LNCaP clone FGC (cell line): Measurements from ENCODE around the gene SULT2A1.
A peak's percentile ranks its signal among the peaks of the same experiment; 100 is the strongest.
"Not testable (repeated sequence)": the region's sequence is repeated elsewhere in the genome, so short reads cannot be mapped to it uniquely, and the experiment has no call there.

ENCODE experiments used
- DNase-seq: peaks from one replicate; pipeline ENCODE4 v3.0.0-alpha.2; 2011; ENCODE audit warnings: low read depth
- H3K4me3 ChIP-seq: 2 replicates; pipeline ENCODE4 v1.5.1; 2011; ENCODE audit warnings: mild to moderate bottlenecking, low read depth, low read length, control low read depth
- CTCF ChIP-seq: IDR thresholded peaks from 2 replicates; pipeline ENCODE4 v1.5.1; 2012; ENCODE audit warnings: mild to moderate bottlenecking; ENCODE audit not compliant: control insufficient read depth, insufficient read depth; ENCODE audit errors: extremely low read depth

SULT2A1 gene

GRCh38 chr19:47882890-47883289, 3.2 kb downstream of the SULT2A1 start:
- no peak for TF ChIP-seq CTCF
- no peak overlapping the region for H3K4me3 ChIP-seq
- no peak for DNase-seq

DNA sequence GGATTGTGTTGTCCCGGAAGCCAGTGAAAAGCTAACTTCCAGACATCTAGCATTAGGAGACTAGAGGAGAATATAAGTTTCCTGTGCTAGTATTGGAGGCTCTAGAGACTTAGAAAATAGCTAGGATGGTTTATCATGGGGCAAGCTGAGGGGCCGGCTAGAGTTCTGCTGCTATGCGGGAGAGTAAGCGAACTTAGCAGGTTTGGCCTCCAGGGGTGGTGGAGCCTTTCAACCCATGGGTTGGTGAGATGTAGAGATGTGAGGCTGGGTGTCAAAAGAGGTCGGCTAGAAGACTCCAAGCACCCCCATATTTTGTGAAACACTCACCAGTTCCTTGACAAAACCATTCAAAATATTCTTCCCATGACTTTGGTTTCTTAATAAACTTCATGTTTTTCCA, 4.4 kb downstream of the SULT2A1 start:
- no peak for TF ChIP-seq CTCF
- no peak for DNase-seq
- no peak overlapping the region for H3K4me3 ChIP-seq

GRCh38 chr19:47879385-47879784, 6.7 kb downstream of the SULT2A1 start:
- not testable (repeated sequence) for DNase-seq, H3K4me3 ChIP-seq

DNA sequence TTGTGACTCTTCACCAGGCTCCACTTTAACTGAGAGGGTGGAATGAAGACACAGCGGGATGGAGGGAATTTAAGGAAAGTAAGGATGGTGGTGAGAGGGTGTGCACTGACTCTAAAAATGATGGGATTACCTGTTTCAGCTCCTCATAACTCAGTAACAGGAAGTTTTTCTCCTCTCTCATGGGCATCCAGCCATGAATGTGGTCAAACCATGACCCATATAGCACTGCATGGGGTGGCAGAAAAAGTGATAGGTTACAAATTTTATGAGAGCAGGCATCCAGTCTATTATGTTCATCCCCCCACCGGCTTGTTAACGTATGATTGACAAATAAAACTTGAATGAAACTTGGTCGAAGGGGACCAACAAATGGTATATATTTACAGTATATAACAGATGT, 7.2 kb downstream of the SULT2A1 start:
- no peak for TF ChIP-seq CTCF
- DNase-seq, result no peak
- no peak overlapping the region for H3K4me3 ChIP-seq

DNA sequence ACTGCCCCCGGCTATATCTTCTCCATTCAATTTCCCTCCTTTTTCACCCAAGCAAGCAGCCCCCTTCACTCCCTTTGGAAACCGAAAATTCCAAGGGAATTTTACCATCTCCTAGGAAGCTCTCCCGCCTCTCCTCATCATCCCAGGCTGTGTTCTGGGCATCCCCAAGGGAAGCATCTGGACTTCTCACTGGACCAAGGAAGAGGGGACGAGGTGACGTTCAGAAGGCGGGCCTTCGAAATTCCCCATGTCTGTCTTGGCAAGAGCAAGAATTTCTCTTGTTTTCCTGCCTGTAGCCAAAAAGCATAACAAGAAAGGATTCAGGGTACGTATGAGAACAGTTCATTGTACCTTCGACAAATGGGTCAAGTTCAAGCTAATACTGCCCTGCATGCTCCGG, 20.9 kb downstream of the SULT2A1 start:
- TF ChIP-seq CTCF, result no peak
- H3K4me3 ChIP-seq, result no peak overlapping the region
- no peak for DNase-seq

DNA sequence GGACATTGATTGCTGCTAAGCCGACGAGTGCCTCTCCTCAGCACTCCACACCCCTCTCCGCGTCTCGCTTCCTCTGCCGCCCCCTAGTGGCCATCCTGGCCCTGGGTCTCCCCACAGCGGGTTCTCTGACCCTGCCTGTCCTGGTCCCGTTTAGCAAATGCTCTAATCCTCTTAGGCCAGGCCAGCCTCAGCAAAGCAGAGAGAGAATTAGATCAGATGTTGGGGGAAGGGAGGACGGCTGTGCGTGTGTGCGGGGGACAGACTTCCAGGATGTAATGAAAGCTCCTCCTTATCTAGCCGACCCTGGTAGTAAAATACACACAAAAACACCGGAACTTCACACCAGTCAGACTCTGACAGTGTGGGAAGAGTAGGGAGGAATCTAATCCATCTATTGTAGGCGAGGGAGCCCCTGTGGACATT, 22.6 kb downstream of the SULT2A1 start:
- DNase-seq, result peak; percentile 1
- no peak overlapping the region for H3K4me3 ChIP-seq
- TF ChIP-seq CTCF, result peak; percentile 69

GRCh38 chr19:47861630-47862029, 24.5 kb downstream of the SULT2A1 start:
- no peak for DNase-seq
- no peak for TF ChIP-seq CTCF
- H3K4me3 ChIP-seq, result no peak overlapping the region
